ENCODE data around the gene THADA. TPM values are rescaled to one million over a fixed set of nuclear protein-coding genes. Genes with fewer than 3 reads are reported as not detected.

Gene THADA
- total RNA-seq, 1 donor from 2014 or later, result 33.8 TPM

DNA sequence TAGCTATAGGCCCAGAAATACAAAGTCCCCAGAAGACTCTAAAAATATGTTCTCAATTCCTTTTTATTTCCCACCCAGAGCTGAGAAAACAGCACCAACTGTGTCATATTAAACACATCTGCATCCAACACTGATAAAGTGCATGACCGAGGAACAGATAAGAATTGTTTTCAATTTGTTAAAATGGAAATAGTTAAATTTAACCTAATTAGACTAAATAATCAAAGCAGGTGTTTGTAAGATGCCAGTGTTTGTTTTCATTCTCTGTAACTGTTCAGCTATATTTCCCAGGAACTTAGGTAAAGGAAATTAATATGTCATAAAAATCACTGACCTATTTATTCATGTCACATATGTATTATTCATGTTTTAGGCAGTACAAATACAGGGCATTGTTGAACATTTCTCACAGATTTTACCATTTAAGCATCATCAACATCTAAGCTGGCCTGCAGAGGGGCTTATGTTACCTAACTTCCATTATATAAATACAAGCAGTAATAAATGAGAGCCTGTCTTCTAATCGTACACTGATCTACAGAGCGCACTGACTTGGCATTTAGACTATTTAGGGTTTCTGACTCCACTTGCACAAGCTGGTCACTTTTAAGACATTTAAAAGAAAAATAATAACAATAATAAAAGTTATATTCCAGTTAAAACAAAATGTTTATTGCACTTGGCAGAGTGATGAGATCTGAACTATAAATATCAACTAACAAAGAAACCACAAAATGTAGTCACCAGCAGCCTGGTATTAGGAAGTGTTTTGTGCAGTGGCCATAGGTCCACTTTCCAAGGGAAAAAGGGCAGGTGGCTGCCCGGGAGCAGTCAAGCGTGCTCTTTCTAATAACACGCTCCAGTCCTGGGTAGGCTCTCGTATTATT is 282.8 kb downstream of the THADA start:
- no peak overlapping the region for H3K27ac Mint-ChIP-seq (ENCODE audit: unreplicated experiment)
- peaks cover 7% of the 10 kb centered on the region for H3K36me3 Mint-ChIP-seq (ENCODE audit: low read depth)
- no peak overlapping the region for H3K4me3 Mint-ChIP-seq
- H3K9me3 Mint-ChIP-seq, result peaks cover 8% of the 10 kb centered on the region
- DNase-seq (ENCODE audit: low read depth, low spot score), result no peak
- no peak for TF ChIP-seq CTCF (conservative IDR thresholded peaks at IDR 0.05)
- H3K27me3 Mint-ChIP-seq (ENCODE audit: low read depth), result no peaks in the 10 kb centered on the region
- H3K4me1 Mint-ChIP-seq, result peaks cover 13% of the 10 kb centered on the region

DNA sequence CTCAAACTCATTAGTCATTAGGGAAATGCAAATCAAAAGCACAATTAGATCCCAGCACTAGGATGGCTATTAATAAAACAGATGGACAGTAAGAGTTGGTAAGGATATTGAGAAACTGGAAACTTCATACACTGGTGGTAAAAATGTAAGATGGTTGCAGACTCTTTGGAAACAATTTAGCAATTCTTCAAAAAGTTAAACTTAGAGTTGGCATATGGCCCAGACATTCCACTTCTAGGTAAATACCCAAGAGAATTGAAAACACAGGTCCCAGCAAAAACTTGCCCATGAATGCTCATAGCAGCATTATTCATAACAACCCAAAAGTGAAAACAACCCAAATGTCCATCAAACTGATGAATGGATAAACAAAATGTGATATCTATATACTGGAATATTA is 284.6 kb downstream of the THADA start:
- no peak overlapping the region for H3K27ac Mint-ChIP-seq (ENCODE audit: unreplicated experiment)
- DNase-seq (ENCODE audit: low read depth, low spot score), result no peak
- H3K9me3 Mint-ChIP-seq, result peaks cover 8% of the 10 kb centered on the region
- H3K4me3 Mint-ChIP-seq, result no peak overlapping the region
- no peaks in the 10 kb centered on the region for H3K27me3 Mint-ChIP-seq (ENCODE audit: low read depth)
- TF ChIP-seq CTCF (conservative IDR thresholded peaks at IDR 0.05), result no peak
- H3K36me3 Mint-ChIP-seq (ENCODE audit: low read depth), result peaks cover 7% of the 10 kb centered on the region
- H3K4me1 Mint-ChIP-seq, result peaks cover 14% of the 10 kb centered on the region

- Mint-ChIP-seq H3K9me3 (peaks cover 8% of the 10 kb centered on the region), H3K27me3 (ENCODE audit: low read depth) (no peaks in the 10 kb centered on the region), H3K4me1 (peaks cover 20% of the 10 kb centered on the region), H3K36me3 (ENCODE audit: low read depth) (peaks cover 7% of the 10 kb centered on the region), H3K4me3 (no peak overlapping the region), H3K27ac (ENCODE audit: unreplicated experiment) (no peak overlapping the region)
- TF ChIP-seq CTCF (conservative IDR thresholded peaks at IDR 0.05), result no peak
- no peak for DNase-seq (ENCODE audit: low read depth, low spot score)
These were observed 285.9 kb downstream of the THADA start for GRCh38 chr2:43309935-43310334.

GRCh38 chr2:43307973-43308372 is 287.9 kb downstream of the THADA start:
- peaks cover 7% of the 10 kb centered on the region for H3K36me3 Mint-ChIP-seq (ENCODE audit: low read depth)
- H3K4me1 Mint-ChIP-seq, result peaks cover 23% of the 10 kb centered on the region
- DNase-seq (ENCODE audit: low read depth, low spot score), result no peak
- H3K4me3 Mint-ChIP-seq, result no peak overlapping the region
- H3K9me3 Mint-ChIP-seq, result peaks cover 8% of the 10 kb centered on the region
- no peak overlapping the region for H3K27ac Mint-ChIP-seq (ENCODE audit: unreplicated experiment)
- no peaks in the 10 kb centered on the region for H3K27me3 Mint-ChIP-seq (ENCODE audit: low read depth)
- TF ChIP-seq CTCF (conservative IDR thresholded peaks at IDR 0.05), result no peak

DNA sequence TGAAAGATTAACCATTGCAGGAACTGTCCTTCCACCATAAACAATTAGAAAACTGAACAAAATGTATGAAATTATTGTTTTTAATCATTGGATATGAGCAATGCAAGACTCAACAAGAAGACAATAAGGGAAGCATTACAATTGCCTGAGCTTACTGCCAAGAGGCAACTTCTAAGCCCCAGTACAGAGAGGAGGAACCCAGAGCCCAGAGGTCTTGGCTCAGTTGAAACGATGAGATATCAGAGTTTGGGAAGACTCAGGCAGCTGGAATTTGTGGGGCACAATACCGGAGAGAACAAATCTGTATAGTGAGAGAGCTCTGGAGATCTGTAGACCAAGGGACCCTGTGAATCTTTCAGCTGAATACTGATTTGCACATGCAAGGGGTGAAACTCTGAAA is 288.8 kb downstream of the THADA start:
- Mint-ChIP-seq H3K4me3 (no peak overlapping the region), H3K36me3 (ENCODE audit: low read depth) (peaks cover 7% of the 10 kb centered on the region), H3K4me1 (peaks cover 24% of the 10 kb centered on the region), H3K27me3 (ENCODE audit: low read depth) (no peaks in the 10 kb centered on the region), H3K9me3 (peaks cover 8% of the 10 kb centered on the region), H3K27ac (ENCODE audit: unreplicated experiment) (no peak overlapping the region)
- DNase-seq (ENCODE audit: low read depth, low spot score), result no peak
- TF ChIP-seq CTCF (conservative IDR thresholded peaks at IDR 0.05), result no peak
